Body of pancreas (tissue), 4 donors: ENCODE data around the gene POLR2I. TPM values are rescaled to one million over a fixed set of nuclear protein-coding genes. Genes with fewer than 3 reads are reported as not detected.

Experiments used
- ATAC-seq: fragments of 150-250 bp; one replicate; pipeline ENCODE4 v1.9.1; 2016
- DNase-seq, 4 donors: peaks; one replicate each; pipeline ENCODE4 v3.0.0-alpha.2; 2019
- H3K27ac ChIP-seq, 4 donors: fragments of 200-600 bp; sonication (generic); 1 replicate in 3 of 4; 2 replicates in 1 of 4; pipeline versions ENCODE4 v1.5.1 to v1.6.1; 2016 to 2019; ENCODE audit warnings: mild to moderate bottlenecking in 1 of 4, mixed read lengths in 1 of 4, moderate library complexity in 1 of 4
- H3K27me3 ChIP-seq, 2 donors: fragments of 200-600 bp; sonication (generic); one replicate each; pipeline ENCODE4 v1.6.0; 2016; ENCODE audit warnings: mild to moderate bottlenecking in 1 of 2
- H3K36me3 ChIP-seq, 2 donors: fragments of 200-600 bp; sonication (generic); replicated peaks in 1 of 2; 2 replicates each; pipeline ENCODE4 v1.5.1; 2016; ENCODE audit warnings: low read depth in 2 of 2; ENCODE audit not compliant: insufficient read depth in 1 of 2
- H3K4me1 ChIP-seq: fragments of 200-600 bp; sonication (generic); one replicate; pipeline ENCODE4 v1.6.0; 2016
- H3K4me3 ChIP-seq, 2 donors: fragments of 200-600 bp; sonication (generic); 1 replicate in 1 of 2; 2 replicates in 1 of 2; pipeline ENCODE4 v1.5.1; 2016 to 2019
- H3K9me3 ChIP-seq, 3 donors: fragments of 200-600 bp; sonication (generic); 1 replicate in 2 of 3; 2 replicates in 1 of 3; pipeline ENCODE4 v1.5.1; 2016
- CTCF ChIP-seq, 7 experiments: fragments of 450-650 bp in 4 of 7; fragments of 200-600 bp in 3 of 7; sonication (generic) in 3 of 7; IDR thresholded peaks; one replicate each; pipeline ENCODE4 v1.5.1; 2016 to 2019; ENCODE audit warnings: antibody characterized with exemption in 7 of 7
- POLR2A ChIP-seq, 3 donors: fragments of 450-650 bp; IDR thresholded peaks; one replicate each; pipeline ENCODE4 v1.6.1; 2016; ENCODE audit warnings: antibody characterized with exemption in 3 of 3, mild to moderate bottlenecking in 2 of 3
- WGBS, 2 donors: methylation state at CpG; one replicate each; pipeline ENCODE4 v1.1.5; 2017; 5-methylcytosine and 5-hydroxymethylcytosine counted together
- intact Hi-C: fragments of 100-400 bp; cut with DNase I; formaldehyde crosslinking; loops from one replicate; pipeline ENCODE4 v1.15.1; 2023
- total RNA-seq, 2 donors: library from RNA; depleted of rRNA; stranded (reverse); fragments of >200 nt; gene quantifications; one replicate each; pipeline ENCODE4 v1.1.0, GENCODE V29; 2016

Gene POLR2I
- total RNA-seq, 2 donors from 2014 or later, result 33.5 to 95.9 TPM

GRCh38 chr19:36089847-36090246 lies 24.8 kb downstream of the POLR2I start:
- Histone ChIP-seq H3K9me3 (no peaks in the 10 kb centered on the region), H3K36me3 (no peaks in the 10 kb centered on the region), H3K27me3 (no peaks in the 10 kb centered on the region), H3K27ac (no peak overlapping the region), H3K4me3 (no peak overlapping the region), H3K4me1 (no peaks in the 10 kb centered on the region)
- TF ChIP-seq POLR2A (IDR thresholded peaks at IDR 0.05) (no peak), CTCF (IDR thresholded peaks at IDR 0.05) (no peak)
- ATAC-seq (no peak), DNase-seq (no peak)
- WGBS, 2 donors, result 92 to 94% methylated on average over 5 of the region's 5 CpGs
- intact Hi-C loops, result no loop called here

- DNase-seq, result no peak
- no peak for ATAC-seq
- Histone ChIP-seq H3K27ac (no peak overlapping the region), H3K4me1 (no peaks in the 10 kb centered on the region), H3K27me3 (no peaks in the 10 kb centered on the region), H3K9me3 (no peaks in the 10 kb centered on the region), H3K4me3 (no peak overlapping the region), H3K36me3 (no peaks in the 10 kb centered on the region)
- WGBS, 2 donors, result 92 to 95% methylated on average over 7 to 8 of the region's 9 CpGs
- intact Hi-C loops, result no loop called here
- TF ChIP-seq CTCF (IDR thresholded peaks at IDR 0.05) (no peak), POLR2A (IDR thresholded peaks at IDR 0.05) (no peak)
These were observed 28.3 kb downstream of the POLR2I start for GRCh38 chr19:36086326-36086725.

GRCh38 chr19:36084231-36085009 lies 30.3 kb downstream of the POLR2I start:
- TF ChIP-seq CTCF (IDR thresholded peaks at IDR 0.05), result no peak
- no peak for TF ChIP-seq POLR2A (IDR thresholded peaks at IDR 0.05)
- Histone ChIP-seq H3K4me3 (no peak overlapping the region), H3K9me3 (no peaks in the 10 kb centered on the region), H3K36me3 (no peaks in the 10 kb centered on the region), H3K4me1 (no peaks in the 10 kb centered on the region), H3K27me3 (no peaks in the 10 kb centered on the region), H3K27ac (no peak overlapping the region)
- 88 to 96% methylated on average over 11 of the region's 12 CpGs for WGBS, 2 donors
- no peak for ATAC-seq
- DNase-seq, result no peak
- intact Hi-C loops, result no loop called here

- Histone ChIP-seq H3K4me3 (no peak overlapping the region), H3K36me3 (no peaks in the 10 kb centered on the region), H3K4me1 (no peaks in the 10 kb centered on the region), H3K9me3 (no peaks in the 10 kb centered on the region), H3K27ac (no peak overlapping the region), H3K27me3 (no peaks in the 10 kb centered on the region)
- 83 to 86% methylated on average over 13 of the region's 13 CpGs for WGBS, 2 donors
- DNase-seq, result no peak
- ATAC-seq, result no peak
- intact Hi-C loops, result no loop called here
- TF ChIP-seq CTCF (IDR thresholded peaks at IDR 0.05), result no peak
- TF ChIP-seq POLR2A (IDR thresholded peaks at IDR 0.05), result no peak
These were observed 31.8 kb downstream of the POLR2I start for GRCh38 chr19:36082916-36083315.

- Histone ChIP-seq H3K4me3 (no peak overlapping the region), H3K36me3 (no peaks in the 10 kb centered on the region), H3K9me3 (no peaks in the 10 kb centered on the region), H3K4me1 (no peaks in the 10 kb centered on the region), H3K27me3 (no peaks in the 10 kb centered on the region), H3K27ac (no peak overlapping the region)
- WGBS, 2 donors, result 84 to 92% methylated on average over 7 of the region's 7 CpGs
- DNase-seq (no peak), ATAC-seq (no peak)
- TF ChIP-seq POLR2A (IDR thresholded peaks at IDR 0.05), result no peak
- no peak for TF ChIP-seq CTCF (IDR thresholded peaks at IDR 0.05)
- intact Hi-C loops, result no loop called here
These were observed 32.8 kb downstream of the POLR2I start for GRCh38 chr19:36081894-36082293.
